Nephron (organoid): Measurements from ENCODE around the gene TCERG1.

Source experiments
- H3K27ac Mint-ChIP-seq, 3 experiments: 2 replicates each; pipeline ENCODE4 v1.8.0; 2020; ENCODE audit warnings: mixed read lengths in 3 of 3, mild to moderate bottlenecking in 2 of 3, moderate library complexity in 1 of 3
- H3K27me3 Mint-ChIP-seq: 2 replicates; pipeline ENCODE4 v1.8.0; 2021; ENCODE audit warnings: low read depth, mild to moderate bottlenecking, moderate library complexity, mixed read lengths
- H3K36me3 Mint-ChIP-seq: 2 replicates; pipeline ENCODE4 v1.8.0; 2020; ENCODE audit warnings: low read depth, mixed read lengths
- H3K4me1 Mint-ChIP-seq: 2 replicates; pipeline ENCODE4 v1.8.0; 2020; ENCODE audit warnings: mixed read lengths
- H3K4me3 Mint-ChIP-seq, 3 experiments: 2 replicates each; pipeline ENCODE4 v1.8.0; 2020; ENCODE audit warnings: mild to moderate bottlenecking in 3 of 3, mixed read lengths in 3 of 3, moderate library complexity in 2 of 3
- H3K9me3 Mint-ChIP-seq: 2 replicates; pipeline ENCODE4 v1.8.0; 2020; ENCODE audit warnings: mixed read lengths
- TF ChIP-seq, protein P1 (sequence below), 3 experiments: fragments of 200-600 bp; sonication (generic); IDR thresholded peaks; one replicate each; pipeline ENCODE4 v1.5.0; 2021; ENCODE audit warnings: antibody characterized with exemption in 3 of 3; ENCODE audit not compliant: unreplicated experiment in 3 of 3

The TCERG1 gene

DNA sequence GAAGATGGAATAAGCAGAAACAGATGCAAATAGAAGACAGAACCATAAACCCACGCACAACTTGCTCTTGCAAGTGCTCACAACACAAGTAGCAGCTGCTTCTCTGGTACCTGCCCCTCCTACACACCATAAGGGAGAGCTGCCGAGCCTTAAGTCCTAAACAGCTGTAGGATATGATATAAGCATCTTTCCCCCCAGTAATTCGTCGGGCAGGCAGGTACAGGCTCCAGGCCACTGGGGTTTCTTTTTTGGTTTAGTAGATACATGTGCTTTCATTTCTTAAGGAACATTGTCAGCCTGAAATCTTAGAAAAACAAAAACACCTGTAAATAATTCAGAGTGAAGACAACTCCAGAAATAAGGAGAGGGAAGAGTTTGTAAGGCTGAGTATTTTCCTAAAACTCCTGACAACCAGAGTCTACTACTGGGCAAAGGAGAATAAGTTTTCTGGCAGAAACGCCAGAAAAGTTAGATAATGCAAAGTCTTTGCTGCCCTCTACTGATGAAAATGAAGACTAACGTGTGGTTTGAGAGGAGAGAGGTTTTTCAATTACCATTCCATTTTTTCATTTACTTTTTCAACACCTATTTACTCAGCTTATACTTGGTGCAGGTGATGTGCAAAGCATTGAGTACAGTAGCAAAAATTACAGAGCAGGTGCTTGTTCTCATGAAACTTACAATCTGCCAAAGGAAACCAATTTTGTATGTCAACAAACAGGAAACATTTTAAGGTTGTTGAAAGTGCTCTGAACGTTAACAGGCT lies 20.1 kb upstream of the TCERG1 start:
- H3K27me3 Mint-ChIP-seq = peaks cover 27% of the 10 kb centered on the region
- TF ChIP-seq, protein P1, sequence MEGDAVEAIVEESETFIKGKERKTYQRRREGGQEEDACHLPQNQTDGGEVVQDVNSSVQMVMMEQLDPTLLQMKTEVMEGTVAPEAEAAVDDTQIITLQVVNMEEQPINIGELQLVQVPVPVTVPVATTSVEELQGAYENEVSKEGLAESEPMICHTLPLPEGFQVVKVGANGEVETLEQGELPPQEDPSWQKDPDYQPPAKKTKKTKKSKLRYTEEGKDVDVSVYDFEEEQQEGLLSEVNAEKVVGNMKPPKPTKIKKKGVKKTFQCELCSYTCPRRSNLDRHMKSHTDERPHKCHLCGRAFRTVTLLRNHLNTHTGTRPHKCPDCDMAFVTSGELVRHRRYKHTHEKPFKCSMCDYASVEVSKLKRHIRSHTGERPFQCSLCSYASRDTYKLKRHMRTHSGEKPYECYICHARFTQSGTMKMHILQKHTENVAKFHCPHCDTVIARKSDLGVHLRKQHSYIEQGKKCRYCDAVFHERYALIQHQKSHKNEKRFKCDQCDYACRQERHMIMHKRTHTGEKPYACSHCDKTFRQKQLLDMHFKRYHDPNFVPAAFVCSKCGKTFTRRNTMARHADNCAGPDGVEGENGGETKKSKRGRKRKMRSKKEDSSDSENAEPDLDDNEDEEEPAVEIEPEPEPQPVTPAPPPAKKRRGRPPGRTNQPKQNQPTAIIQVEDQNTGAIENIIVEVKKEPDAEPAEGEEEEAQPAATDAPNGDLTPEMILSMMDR (IDR thresholded peaks at IDR 0.05; ENCODE audit: unreplicated experiment in 3 of 3) = peak; percentile 64 to 68 (median 67)
- H3K36me3 Mint-ChIP-seq = no peaks in the 10 kb centered on the region
- peaks cover 5% of the 10 kb centered on the region for H3K4me1 Mint-ChIP-seq
- H3K9me3 Mint-ChIP-seq = no peaks in the 10 kb centered on the region
- H3K27ac Mint-ChIP-seq = no peak overlapping the region
- no peak overlapping the region for H3K4me3 Mint-ChIP-seq

DNA sequence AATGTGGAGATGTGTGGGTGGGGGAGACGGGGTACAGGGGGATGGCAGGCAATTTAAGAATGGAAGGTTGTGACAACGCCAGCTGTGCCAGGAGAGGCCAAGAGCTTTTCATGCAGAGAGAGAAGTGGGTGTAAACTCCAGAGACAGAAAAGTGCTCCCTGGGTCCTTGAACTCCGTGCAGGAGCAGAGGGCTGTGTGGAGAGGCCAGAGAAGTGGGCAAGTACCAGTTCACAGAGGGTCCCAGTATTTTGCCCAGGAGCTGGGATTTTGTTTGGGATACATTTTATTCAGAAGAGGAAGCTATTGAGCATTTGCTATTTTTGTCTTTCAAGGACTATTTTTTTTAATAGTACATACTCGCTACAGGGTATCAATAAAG lies 19.5 kb upstream of the TCERG1 start:
- TF ChIP-seq, protein P1 (IDR thresholded peaks at IDR 0.05; ENCODE audit: unreplicated experiment in 3 of 3) = no peak
- Mint-ChIP-seq H3K27ac (no peak overlapping the region), H3K4me3 (no peak overlapping the region), H3K36me3 (no peaks in the 10 kb centered on the region), H3K4me1 (peaks cover 5% of the 10 kb centered on the region), H3K27me3 (peaks cover 33% of the 10 kb centered on the region), H3K9me3 (no peaks in the 10 kb centered on the region)

DNA sequence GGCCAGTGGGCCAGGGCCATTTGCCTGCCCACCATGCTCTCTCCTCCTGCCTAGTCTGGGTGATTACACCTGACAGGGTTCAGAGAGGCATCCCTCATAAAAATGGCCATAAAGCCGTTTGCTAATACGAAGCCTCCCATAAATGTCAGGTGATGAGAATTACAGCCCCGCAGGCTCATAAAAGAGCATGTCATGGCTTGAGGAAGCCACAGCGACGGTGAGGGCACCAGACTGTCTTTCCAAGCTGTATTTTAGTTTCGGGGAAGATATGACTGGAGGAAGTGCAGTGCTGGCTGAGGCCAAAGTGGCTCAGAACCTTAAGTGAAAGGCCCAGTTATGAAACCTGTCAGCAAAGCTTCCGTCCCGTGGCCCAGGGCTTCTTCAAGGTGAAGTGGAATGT lies 18.5 kb upstream of the TCERG1 start:
- H3K4me1 Mint-ChIP-seq = peaks cover 5% of the 10 kb centered on the region
- H3K36me3 Mint-ChIP-seq = no peaks in the 10 kb centered on the region
- H3K4me3 Mint-ChIP-seq = no peak overlapping the region
- TF ChIP-seq, protein P1 (IDR thresholded peaks at IDR 0.05; ENCODE audit: unreplicated experiment in 3 of 3) = no peak
- no peaks in the 10 kb centered on the region for H3K9me3 Mint-ChIP-seq
- no peak overlapping the region for H3K27ac Mint-ChIP-seq
- peaks cover 31% of the 10 kb centered on the region for H3K27me3 Mint-ChIP-seq

DNA sequence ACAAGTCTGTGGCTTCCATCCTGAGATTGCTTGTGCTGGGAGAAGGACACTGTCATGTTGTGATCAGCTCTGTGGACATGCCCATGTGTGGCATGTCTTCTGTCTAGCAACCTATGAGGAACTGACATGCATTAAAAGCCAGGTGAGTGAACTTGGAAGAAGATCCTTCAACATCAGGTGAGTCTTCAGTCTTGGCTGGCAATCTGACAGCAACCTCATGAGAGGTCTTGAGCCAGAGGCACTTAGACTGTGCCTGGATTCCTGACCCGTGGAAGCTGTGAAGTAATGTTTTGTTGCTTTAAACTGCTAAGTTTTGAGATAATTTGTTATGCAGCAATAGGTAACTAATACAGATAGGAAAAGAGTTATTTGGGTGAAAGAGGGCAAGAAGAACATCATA lies 6.8 kb upstream of the TCERG1 start:
- TF ChIP-seq, protein P1 (IDR thresholded peaks at IDR 0.05; ENCODE audit: unreplicated experiment in 3 of 3) = no peak
- no peaks in the 10 kb centered on the region for H3K9me3 Mint-ChIP-seq
- no peaks in the 10 kb centered on the region for H3K4me1 Mint-ChIP-seq
- H3K4me3 Mint-ChIP-seq = no peak overlapping the region
- H3K36me3 Mint-ChIP-seq = no peaks in the 10 kb centered on the region
- H3K27me3 Mint-ChIP-seq = peaks cover 5% of the 10 kb centered on the region
- H3K27ac Mint-ChIP-seq = no peak overlapping the region

DNA sequence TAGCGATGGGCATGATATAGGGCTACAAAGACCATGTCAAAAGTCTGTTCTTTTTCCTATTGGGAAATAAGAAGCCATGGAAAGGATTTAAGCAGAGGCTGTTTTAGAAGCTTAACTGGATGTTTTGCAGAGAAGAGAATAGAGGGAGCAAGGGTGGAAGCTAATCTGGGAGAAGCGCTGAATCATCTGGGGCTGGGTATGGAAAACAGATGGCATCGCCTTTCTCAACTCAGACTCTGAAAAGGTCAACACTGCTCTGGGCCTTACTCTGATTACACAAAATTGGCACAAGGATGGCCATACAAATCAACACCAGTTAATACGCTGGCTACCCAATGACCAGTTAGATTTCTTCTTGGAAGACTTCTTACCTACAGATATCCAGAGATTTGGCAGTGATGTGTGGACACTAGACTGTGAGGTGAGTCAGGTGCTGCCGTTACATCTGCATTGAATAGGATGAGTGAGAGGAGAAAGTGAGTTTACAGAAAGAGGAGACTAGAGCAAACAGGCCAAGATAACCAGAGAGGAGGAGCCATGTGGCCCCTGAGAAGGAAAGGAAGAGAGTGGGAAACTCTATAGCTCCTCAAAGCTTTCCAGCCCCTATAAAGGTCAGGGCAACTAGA lies 6.2 kb upstream of the TCERG1 start:
- Mint-ChIP-seq H3K9me3 (no peaks in the 10 kb centered on the region), H3K36me3 (no peaks in the 10 kb centered on the region), H3K4me3 (no peak overlapping the region), H3K27me3 (no peaks in the 10 kb centered on the region), H3K27ac (no peak overlapping the region), H3K4me1 (no peaks in the 10 kb centered on the region)
- TF ChIP-seq, protein P1 (IDR thresholded peaks at IDR 0.05; ENCODE audit: unreplicated experiment in 3 of 3) = no peak

DNA sequence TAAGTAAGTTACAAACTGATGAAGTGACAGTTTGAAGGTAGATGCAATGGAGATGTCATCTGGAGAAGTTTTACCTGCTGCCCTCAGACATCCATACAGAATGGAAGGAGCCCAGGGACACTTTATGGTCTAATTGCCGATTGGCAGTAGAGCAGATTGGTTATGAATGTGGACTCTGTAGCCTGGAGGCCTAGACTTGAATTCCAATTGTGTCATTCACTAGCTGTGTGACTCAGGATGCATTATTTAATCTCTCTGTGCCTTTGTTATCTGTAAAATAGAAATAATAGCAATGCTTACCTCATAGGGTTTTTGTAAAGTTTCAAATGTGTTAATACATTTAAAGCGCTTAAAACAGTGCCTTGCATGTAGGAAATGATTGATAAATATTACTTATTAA lies 5.2 kb upstream of the TCERG1 start:
- no peaks in the 10 kb centered on the region for H3K27me3 Mint-ChIP-seq
- H3K4me1 Mint-ChIP-seq = no peaks in the 10 kb centered on the region
- no peak overlapping the region for H3K4me3 Mint-ChIP-seq
- H3K9me3 Mint-ChIP-seq = no peaks in the 10 kb centered on the region
- H3K27ac Mint-ChIP-seq = no peak overlapping the region
- TF ChIP-seq, protein P1 (IDR thresholded peaks at IDR 0.05; ENCODE audit: unreplicated experiment in 3 of 3) = no peak
- no peaks in the 10 kb centered on the region for H3K36me3 Mint-ChIP-seq
